HG03175 (cell line): ENCODE measurements around the gene FKBP14.

ENCODE experiments used
- ATAC-seq: cut with Tn5 transposase; IDR thresholded peaks from one replicate; pipeline ENCODE4 v1.9.1; 2021; ENCODE audit warnings: mild to moderate bottlenecking, moderate library complexity; ENCODE audit not compliant: unreplicated experiment

The FKBP14 gene

GRCh38 chr7:30034501-30034900, 8.0 kb upstream of the FKBP14 start:
- no peak for ATAC-seq

DNA sequence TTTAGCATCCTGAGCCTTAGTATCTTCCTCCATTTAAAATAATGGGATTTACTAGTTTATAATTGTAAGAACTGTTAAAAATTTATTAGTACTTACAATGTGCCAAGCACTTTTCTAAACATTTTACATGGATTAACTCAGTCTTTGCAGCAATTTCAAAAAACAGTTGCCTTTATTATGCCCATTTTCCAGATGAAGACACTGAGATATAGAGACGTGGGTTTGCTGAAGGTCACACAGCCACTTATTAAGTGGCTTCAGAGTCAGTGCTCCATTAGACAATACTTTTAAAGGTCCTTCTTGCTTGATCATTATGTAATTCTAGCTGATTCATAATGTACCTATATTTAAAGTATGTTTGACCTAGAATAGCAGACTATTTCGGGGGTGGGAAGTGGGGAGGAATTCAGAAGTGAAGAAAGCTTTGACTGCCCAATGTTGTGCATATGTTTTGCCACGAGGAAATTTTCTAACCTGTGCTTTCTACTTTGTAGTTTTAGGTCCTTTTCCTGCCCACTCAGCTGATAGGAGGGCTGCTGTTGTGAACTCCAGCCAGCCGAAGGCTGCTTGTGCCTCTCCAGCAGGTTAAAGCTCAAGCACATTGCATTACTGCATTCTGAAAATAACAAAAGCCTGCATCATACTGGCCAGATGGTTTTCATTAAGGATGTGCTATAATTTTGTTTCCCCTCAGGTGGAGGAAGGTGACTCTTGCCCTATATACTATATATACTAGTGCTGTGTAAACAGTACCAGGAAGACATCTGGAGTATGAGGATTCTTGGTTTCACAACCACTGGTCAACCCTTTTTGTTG, 6.0 kb upstream of the FKBP14 start:
- no peak for ATAC-seq

DNA sequence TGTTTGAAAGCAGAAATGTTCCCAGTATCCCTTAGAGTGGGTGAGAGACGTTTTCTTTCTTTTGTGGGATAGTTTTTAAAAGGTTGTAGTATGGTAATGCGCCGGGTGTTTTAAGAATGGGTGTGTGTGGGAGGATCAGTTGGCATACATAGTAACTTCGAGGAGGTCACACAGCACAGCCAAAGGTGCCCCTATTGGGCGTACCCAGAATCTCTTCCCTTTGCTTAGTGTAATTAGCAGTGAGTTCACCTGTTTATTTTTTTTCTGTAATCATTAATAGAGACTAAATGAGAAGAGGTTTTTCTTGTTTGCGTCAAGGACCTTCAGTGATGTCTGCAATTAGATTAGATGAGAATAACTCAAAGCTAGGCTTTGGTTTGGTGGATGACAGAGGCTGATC, 3.2 kb upstream of the FKBP14 start:
- ATAC-seq, result no peak

DNA sequence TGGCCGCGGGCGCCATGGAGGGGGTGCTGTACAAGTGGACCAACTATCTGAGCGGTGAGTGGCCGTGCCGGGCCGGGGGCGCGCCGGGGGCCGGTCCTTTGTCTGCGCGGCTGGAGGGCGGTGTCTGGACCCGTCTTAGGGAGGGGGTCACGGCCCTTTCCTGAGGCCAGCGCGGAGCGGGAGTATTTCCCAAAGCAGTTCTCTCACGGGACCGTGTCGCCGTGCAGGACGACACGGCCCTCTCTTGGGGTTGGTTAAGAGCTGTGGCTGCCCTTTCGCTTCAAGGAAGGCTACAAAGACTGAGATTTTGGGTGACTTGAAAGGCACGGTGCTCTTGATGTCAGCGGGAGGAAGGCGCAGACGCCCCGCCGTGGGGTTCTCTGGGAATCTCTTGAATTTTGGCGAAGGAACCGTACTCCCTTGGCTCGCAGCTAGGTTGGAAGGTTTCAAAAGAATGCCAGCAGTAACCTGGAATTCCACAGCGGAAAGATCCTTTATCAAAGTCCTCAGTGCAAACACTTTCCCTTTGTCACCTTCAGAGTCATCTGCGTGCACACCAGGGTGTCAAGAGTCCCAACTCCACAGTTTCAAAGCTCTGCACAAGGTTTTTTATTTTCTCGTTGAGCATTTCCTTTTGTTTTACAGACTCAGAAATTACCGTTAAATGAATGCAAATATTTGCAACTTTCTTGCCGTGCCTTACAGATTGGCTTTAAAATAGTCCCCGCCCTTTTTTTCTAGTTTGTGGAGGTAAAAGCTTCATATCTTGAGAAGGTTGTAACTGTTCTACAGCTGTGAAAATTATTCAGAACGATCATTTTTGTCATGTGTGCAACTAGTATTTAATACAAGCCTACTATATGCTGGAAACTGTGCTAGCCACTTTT, 2.5 kb upstream of the FKBP14 start:
- ATAC-seq, result peak; percentile 16

- ATAC-seq, result peak; percentile 41
Measured at GRCh38 chr7:30028216-30028748, 1.8 kb upstream of the FKBP14 start, which contains the start of gene PLEKHA8. PLEKHA8 (plus strand) TSS chr7:30028412; CDS start chr7:30028763, 351 bp downstream.

DNA sequence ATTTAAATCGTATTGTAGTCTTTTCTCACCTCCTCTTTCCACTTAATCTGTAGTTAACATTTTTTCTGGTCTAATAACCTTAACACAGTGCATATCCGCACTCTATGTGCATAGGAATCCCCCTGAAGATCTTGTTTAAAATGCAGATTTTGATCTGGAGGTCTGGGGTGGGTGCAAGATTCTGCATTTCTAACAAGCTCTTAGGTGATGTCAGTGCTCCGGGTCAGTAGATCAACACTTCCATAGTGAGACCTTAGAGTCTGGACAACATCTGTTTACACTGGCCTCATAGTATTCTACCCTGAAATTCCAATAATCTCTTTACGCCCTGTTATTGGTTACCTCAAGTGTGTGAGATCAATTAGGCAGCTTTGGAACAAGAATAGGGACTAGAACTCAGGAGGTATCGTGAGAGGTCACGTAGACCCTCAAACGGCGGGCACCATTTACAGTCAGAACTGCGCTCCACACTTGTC, 1.3 kb upstream of the FKBP14 start:
- no peak for ATAC-seq

GRCh38 chr7:30027065-30027456, 559 bp upstream of the FKBP14 start:
- peak; percentile 38 for ATAC-seq

DNA sequence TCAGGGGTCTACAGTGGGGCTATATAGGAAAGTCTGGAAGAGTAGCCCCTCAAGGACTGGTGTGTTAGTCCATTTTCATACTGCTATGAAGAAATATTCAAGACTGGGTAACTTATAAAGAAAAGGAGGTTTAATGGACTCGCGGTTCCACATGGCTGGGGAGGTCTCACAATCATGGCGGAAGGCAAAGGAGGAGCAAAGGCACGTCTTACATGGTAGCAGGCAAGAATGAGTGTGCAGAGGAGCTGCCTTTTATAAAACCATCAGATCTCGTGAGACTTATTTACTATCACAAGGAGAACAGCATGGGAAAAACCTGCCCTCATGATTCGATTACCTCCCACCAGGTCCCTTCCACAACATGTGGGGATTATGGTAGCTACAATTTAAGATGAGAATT, 3.0 kb downstream of the FKBP14 start:
- no peak for ATAC-seq

GRCh38 chr7:30022991-30023390, 3.5 kb downstream of the FKBP14 start:
- no peak for ATAC-seq

- no peak for ATAC-seq
Measured at GRCh38 chr7:30020535-30020934, 6.0 kb downstream of the FKBP14 start.

GRCh38 chr7:30019960-30020359, 6.5 kb downstream of the FKBP14 start:
- ATAC-seq, result no peak

- ATAC-seq, result no peak
Measured at GRCh38 chr7:30019387-30019786, 7.1 kb downstream of the FKBP14 start.

DNA sequence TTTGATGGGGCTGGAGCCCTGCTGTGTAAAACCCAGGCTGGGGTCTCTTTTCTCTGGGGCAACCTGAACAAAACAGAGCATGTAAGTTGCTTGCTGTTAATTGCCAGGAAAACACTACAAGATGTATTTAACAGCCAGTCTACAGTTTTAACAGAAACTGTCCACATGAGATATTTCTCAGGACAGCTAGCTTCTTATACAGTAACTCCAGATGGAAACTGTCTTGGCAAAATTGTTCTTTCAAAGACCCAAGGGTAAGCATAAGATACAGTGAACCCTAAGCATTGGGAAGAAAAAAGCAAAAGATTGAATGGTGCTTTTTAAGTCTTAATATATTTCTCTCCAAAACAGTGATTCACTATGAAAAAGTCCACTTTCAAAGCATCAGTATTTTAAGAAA, 8.1 kb downstream of the FKBP14 start:
- ATAC-seq, result no peak

DNA sequence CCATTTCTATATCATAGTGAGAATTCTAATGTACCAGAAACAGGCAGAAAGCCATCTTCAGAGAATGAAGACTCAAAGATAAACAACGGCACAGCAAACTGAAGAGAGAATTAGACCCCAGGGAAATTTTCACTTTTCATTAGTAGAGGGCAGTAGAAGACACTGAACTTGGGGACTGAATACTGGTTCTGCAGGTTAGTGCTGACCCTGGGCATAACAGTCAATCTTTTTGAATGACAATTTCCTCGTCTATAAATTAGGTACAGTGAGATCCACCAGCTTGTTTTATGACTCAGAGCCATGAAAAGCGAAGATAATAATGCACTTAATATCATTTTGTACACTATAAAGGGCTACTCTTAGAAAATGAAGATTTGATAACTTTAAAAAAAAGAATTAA, 13.7 kb downstream of the FKBP14 start:
- no peak for ATAC-seq

DNA sequence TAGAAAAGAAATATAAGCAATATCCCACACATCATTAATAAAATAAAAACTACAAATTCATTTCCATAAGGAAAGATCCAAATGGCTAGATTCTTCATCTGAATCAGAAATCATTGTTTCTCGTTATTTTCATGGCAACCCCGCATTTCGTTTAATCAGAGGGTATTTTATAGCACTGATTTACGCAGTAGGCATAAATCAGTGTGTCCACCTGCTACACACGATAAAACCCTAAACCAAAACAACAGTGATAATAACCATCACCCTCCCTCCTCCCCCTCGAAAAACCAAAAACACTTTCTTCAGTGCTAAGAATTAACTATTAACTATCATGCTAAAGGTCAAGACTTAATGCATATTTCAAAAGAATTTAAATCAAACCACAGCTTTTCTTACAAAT, 16.5 kb downstream of the FKBP14 start:
- ATAC-seq, result no peak

DNA sequence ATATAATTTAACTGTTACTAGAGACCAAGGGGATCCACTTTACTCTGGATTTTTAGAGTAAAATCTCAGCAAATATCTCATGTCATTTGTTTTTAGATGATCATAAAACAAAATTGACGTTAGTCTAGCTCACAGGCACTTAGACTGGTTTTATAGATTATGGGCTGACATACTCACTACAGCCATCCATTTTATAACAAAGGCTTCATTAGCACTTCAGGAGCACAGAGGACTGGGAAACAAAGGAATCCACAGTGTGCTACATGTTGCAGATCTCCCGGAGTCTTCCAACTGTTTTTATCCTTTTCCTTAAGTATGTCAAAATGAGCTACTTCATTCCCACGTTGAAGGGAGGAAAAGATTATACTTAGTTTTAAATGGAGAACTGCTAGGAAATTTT, 21.0 kb downstream of the FKBP14 start:
- no peak for ATAC-seq

GRCh38 chr7:30003098-30003497, 23.4 kb downstream of the FKBP14 start:
- ATAC-seq, result no peak

DNA sequence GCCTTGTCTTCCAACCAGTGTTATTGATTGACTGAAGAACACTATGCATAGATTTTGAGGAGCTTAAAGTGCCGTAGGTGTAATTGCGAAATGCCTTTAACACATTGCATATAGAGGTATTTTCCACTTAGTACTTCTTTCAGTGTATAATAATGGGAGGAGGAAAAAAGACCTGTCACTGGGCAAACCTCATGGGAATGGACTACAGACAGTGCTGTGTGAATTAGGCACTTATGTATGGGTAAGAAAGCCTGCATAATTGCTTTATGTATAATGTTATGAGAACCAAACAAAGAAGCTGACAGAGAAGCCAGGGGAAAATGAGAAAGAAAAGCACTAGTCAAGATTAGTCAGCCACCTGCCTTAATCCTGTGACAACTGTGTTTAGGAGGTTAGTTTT, 24.5 kb downstream of the FKBP14 start:
- no peak for ATAC-seq

GRCh38 chr7:29998489-29998888, 28.0 kb downstream of the FKBP14 start:
- ATAC-seq, result no peak

- no peak for ATAC-seq
Measured at GRCh38 chr7:29996321-29996720, 30.2 kb downstream of the FKBP14 start.

- ATAC-seq, result no peak
Measured at GRCh38 chr7:29995652-29996051, 30.9 kb downstream of the FKBP14 start.

- no peak for ATAC-seq
Measured at GRCh38 chr7:29993140-29993539, 33.4 kb downstream of the FKBP14 start.
